Uterus (tissue), 4 donors: ENCODE results near the gene HDHD2. TPM values are rescaled to one million over a fixed set of nuclear protein-coding genes. Genes with fewer than 3 reads are reported as not detected.

Experiments
- DNase-seq, 2 donors: peaks; one replicate each; pipeline ENCODE4 v3.0.0-alpha.2; 2019 to 2020
- H3K27ac ChIP-seq, 2 donors: fragments of 200-600 bp; sonication (generic); 1 replicate in 1 of 2; 2 replicates in 1 of 2; pipeline ENCODE4 v1.5.1; 2016 to 2018
- H3K27me3 ChIP-seq, 2 donors: fragments of 200-600 bp; sonication (generic); one replicate each; pipeline ENCODE4 v1.5.1; 2018 to 2019; ENCODE audit warnings: control low read depth in 1 of 2
- H3K36me3 ChIP-seq, 2 donors: fragments of 200-600 bp; sonication (generic); one replicate each; pipeline ENCODE4 v1.5.1; 2019; ENCODE audit warnings: control low read depth in 1 of 2
- H3K4me1 ChIP-seq, 2 donors: fragments of 200-600 bp; sonication (generic); one replicate each; pipeline ENCODE4 v1.5.1; 2018 to 2019; ENCODE audit warnings: control low read depth in 1 of 2
- H3K4me3 ChIP-seq, 2 donors: fragments of 200-600 bp; sonication (generic); 1 replicate in 1 of 2; 2 replicates in 1 of 2; pipeline ENCODE4 v1.5.1; 2018 to 2019; ENCODE audit warnings: mild to moderate bottlenecking in 1 of 2
- H3K9me3 ChIP-seq, 2 donors: fragments of 200-600 bp; sonication (generic); one replicate each; pipeline ENCODE4 v1.5.1; 2019; ENCODE audit warnings: control low read depth in 1 of 2
- POLR2A ChIP-seq, 2 donors: fragments of 450-650 bp; IDR thresholded peaks; one replicate each; pipeline ENCODE4 v1.6.1; 2016; ENCODE audit warnings: antibody characterized with exemption in 2 of 2, mild to moderate bottlenecking in 1 of 2, moderate library complexity in 1 of 2
- intact Hi-C: fragments of 100-400 bp; cut with DNase I; formaldehyde crosslinking; loops from one replicate; pipeline ENCODE4 v1.15.1; 2023; ENCODE audit warnings: low total_unique reads
- small RNA-seq: library from RNA; depleted of rRNA; stranded (forward); fragments of <200 nt; gene quantifications from one replicate; pipeline ENCODE3, GENCODE V24; 2016
- total RNA-seq, 4 donors: library from RNA; depleted of rRNA in 3 of 4; stranded (reverse); fragments of >200 nt in 3 of 4; gene quantifications; one replicate each; pipeline versions ENCODE4 v1.1.0 to v1.2.4, GENCODE V29; 2014 to 2023
- TF ChIP-seq, protein P1 (sequence below), 4 experiments: fragments of 200-600 bp in 2 of 4; fragments of 450-650 bp in 2 of 4; sonication (generic) in 2 of 4; IDR thresholded peaks; one replicate each; pipeline ENCODE4 v1.5.1; 2016 to 2019; ENCODE audit warnings: antibody characterized with exemption in 4 of 4, mild to moderate bottlenecking in 2 of 4, moderate library complexity in 1 of 4
- donor health status: DM: yes; HTN: yes; CAD: no.

The HDHD2 gene
- total RNA-seq, 4 donors from 2014 or later, result 8.8 to 57.7 (median 21.9) TPM

DNA sequence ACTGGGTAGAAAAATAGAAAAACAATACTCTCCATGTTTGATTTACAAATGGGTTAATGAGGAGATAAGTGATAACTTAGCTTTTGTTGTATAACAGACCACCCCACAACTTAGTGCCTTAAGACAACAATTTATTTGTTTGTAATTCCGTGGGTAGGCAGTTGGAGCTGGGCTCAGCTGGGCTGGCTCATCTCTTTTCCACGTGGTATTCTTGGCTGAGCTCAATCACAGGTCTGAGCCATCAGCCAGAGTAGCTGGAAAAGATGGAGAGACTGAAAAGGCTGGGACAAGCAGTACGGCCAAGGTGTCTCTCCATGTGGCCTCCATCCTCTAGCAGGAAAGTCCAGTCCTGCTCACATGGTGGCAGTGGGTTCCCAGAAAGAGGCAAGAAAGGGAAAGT is 82.7 kb downstream of the HDHD2 start:
- no peak for DNase-seq
- Histone ChIP-seq H3K4me1 (no peaks in the 10 kb centered on the region), H3K27ac (no peak overlapping the region), H3K9me3 (no peaks in the 10 kb centered on the region), H3K36me3 (no peaks in the 10 kb centered on the region), H3K27me3 (no peaks in the 10 kb centered on the region), H3K4me3 (no peak overlapping the region)
- TF ChIP-seq, protein P1, sequence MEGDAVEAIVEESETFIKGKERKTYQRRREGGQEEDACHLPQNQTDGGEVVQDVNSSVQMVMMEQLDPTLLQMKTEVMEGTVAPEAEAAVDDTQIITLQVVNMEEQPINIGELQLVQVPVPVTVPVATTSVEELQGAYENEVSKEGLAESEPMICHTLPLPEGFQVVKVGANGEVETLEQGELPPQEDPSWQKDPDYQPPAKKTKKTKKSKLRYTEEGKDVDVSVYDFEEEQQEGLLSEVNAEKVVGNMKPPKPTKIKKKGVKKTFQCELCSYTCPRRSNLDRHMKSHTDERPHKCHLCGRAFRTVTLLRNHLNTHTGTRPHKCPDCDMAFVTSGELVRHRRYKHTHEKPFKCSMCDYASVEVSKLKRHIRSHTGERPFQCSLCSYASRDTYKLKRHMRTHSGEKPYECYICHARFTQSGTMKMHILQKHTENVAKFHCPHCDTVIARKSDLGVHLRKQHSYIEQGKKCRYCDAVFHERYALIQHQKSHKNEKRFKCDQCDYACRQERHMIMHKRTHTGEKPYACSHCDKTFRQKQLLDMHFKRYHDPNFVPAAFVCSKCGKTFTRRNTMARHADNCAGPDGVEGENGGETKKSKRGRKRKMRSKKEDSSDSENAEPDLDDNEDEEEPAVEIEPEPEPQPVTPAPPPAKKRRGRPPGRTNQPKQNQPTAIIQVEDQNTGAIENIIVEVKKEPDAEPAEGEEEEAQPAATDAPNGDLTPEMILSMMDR (IDR thresholded peaks at IDR 0.05), result no peak
- TF ChIP-seq POLR2A (IDR thresholded peaks at IDR 0.05), result no peak
- intact Hi-C loops, result no loop called here

DNA sequence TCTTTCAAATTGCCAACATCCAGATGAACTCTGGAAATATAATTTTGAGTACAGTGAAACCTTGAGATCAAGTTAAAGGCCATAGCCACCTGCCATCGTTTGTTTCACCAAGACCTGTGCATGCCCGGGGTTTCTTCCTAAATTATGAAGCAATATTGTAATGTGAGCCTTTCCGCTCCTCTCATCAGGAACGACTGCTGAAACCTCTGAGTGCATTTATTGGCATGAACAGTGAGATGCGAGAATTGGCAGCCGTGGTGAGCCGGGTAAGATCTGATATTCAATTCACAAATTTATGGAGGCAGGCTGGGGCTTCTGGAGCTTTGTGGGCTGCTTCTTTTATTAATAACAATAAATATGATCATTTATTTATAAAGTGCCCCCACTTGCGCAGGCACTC is 87.2 kb downstream of the HDHD2 start:
- DNase-seq, result no peak
- Histone ChIP-seq H3K27ac (no peak overlapping the region), H3K9me3 (no peaks in the 10 kb centered on the region), H3K4me3 (no peak overlapping the region), H3K27me3 (no peaks in the 10 kb centered on the region), H3K36me3 (no peaks in the 10 kb centered on the region), H3K4me1 (no peaks in the 10 kb centered on the region)
- intact Hi-C loops, result no loop called here
- TF ChIP-seq POLR2A (IDR thresholded peaks at IDR 0.05), result no peak

DNA sequence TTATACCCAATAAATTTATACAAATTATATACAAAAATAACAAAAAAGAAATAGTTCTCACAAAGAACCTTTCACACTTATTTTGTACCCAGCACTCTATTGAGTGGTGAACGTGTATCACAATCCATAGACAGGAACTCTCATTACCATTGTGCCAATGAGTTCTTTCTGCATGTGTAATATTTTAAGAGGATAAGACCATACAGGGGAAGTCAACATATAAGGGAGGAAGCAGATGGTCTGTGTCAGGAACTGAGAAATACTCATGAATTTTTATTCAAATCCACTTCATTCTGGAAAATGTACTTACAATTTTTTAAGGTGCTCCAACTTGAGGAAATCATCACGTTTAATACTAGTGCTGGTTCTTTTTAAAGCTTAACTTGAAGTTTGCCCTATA is 87.8 kb downstream of the HDHD2 start:
- H3K27me3 ChIP-seq, result no peaks in the 10 kb centered on the region
- no peaks in the 10 kb centered on the region for H3K4me1 ChIP-seq
- H3K36me3 ChIP-seq, result no peaks in the 10 kb centered on the region
- H3K4me3 ChIP-seq, result no peak overlapping the region
- no peak overlapping the region for H3K27ac ChIP-seq
- DNase-seq, result no peak
- H3K9me3 ChIP-seq, result no peaks in the 10 kb centered on the region
- intact Hi-C loops, result no loop called here
- no peak for TF ChIP-seq POLR2A (IDR thresholded peaks at IDR 0.05)
- TF ChIP-seq, protein P1 (IDR thresholded peaks at IDR 0.05), result no peak

Small RNA genes within 50 kb of the gene (small RNA-seq; reads per million reads assigned to genes)
- not detected for gene AC012254.4

Other genes starting within 250 kb of the HDHD2 start
- 10 to 100 TPM; 13.1 to 68.6 (median 34.8) TPM for gene PIAS2, start 233.0 kb downstream of the HDHD2 start, total RNA-seq
- gene KATNAL2, start 232.9 kb downstream of the HDHD2 start, total RNA-seq, result 10 to 100 TPM in 1 of 4 donors, 1 to 10 TPM in 2, not detected in 1; 2.8 to 14.3 (median 3.6) TPM
- not detected for gene ELOA2, start 114.9 kb downstream of the HDHD2 start, total RNA-seq
- 10 to 100 TPM; 10.6 to 27.9 (median 12.8) TPM for gene IER3IP1, start 25.9 kb upstream of the HDHD2 start, total RNA-seq
- not detected for gene SKOR2, start 101.2 kb upstream of the HDHD2 start, total RNA-seq